ENCODE measurements around the gene BAZ2B. TPM values are rescaled to one million over a fixed set of nuclear protein-coding genes. Genes with fewer than 3 reads are reported as not detected.
"Not testable (repeated sequence)": the region's sequence is repeated elsewhere in the genome, so short reads cannot be mapped to it uniquely, and the experiment has no call there.

BAZ2B gene
- total RNA-seq, 1 experiment from 2014 or later: 43.4 TPM

DNA sequence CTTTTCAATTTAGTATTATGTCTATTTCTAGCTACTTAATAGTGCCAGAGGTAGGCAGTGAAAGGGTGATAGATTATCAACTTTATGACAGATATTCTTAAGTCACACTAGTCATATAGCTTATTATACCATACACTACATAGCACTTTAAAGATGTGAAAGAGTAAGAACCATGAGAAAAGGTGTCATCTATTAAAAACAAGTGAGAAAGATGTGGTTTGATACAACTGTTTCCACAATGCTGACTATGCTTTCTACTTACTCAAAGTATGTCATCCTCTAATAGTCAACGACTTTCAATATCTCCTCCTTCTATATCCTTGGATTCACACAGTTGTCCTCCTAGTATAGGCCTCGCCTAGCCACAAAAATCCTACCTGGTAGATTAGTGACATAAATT, 196.9 kb downstream of the BAZ2B start:
- DNase-seq (ENCODE audit: low spot score): no peak

DNA sequence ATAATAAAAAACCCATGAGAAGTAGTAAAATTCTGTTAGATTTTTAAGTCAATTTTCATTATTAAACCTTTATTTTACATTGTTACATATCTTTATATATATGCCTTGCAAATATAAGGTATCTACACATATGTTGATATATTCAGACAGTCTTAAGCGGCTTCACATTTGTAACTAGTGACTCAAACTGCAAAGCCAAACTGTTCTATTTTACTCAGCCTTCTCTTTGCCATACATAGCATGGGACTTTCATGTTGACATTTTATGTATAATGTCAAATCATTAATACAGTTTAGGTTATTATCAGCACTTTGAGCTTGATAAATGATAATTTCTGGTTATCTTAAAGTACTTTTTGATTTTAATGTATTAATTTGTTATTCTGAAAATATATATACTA, 204.9 kb downstream of the BAZ2B start:
- no peak for DNase-seq (ENCODE audit: low spot score)

DNA sequence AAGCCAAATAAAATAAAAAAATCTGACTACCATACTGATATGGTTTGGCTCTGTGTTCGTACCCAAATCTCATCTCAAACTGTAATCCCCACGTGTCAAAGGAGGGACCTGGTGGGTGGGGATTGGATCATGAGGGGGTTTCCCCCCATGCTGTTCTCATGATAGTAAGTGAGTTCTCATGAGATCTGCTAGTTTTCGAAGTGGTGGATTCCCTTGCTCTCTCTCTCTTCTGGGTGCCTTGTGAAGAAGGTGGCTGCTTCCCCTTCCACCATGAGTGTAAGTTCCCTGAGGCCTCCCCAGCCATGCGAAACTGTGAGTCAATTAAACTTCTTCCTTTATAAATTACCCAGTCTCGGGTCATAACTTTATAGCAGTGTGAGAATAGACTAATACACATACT, 206.1 kb downstream of the BAZ2B start:
- DNase-seq (ENCODE audit: low spot score): no peak

DNA sequence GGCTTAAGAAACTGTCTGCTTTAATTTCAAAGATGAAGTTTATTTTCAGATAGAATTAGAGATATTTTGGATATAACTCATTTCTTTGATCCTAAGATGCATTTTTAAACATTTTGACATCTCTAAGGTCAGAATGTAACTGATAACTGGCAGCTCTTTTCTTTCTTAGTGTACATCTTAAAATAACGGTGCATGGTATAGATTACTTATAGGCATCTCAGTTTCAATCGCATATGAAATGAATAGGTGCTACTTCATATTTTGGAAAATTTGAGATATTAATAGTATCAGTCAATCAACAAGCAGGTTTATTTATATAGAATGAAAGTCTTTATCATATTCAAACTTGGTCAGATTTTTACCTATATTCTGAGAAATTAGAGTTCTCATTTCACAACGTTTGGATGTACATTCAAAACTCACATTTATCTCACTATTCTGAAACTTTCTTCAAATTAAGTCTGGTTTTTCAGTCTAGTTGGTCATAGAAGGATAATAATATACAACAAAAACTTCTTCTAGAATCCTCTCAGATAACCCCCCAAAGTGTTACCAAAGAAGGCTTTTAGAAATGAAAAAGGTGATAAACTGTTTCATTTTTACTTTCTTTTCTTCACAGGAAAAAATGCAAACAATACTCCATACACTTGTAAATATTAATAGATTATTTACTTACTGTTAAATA, 207.1 kb downstream of the BAZ2B start:
- DNase-seq (ENCODE audit: low spot score): no peak

DNA sequence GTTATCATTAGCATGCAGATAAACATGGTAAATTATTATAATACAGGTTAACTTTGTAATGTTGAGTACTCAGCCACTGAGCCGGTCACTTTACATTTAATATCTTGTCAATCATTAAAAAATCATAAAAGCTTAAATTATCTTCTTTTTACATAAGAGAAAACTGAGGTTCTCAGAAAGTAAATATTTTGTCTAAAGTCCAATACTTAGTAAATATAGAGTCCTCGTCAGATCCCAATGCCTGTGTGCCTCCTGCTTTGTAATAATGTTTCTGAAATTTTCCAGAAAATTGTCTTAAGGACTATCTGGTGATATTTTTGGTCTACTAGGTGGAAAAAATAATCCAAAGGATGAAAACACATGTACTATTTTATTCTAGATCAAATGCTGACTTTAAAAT, 213.6 kb downstream of the BAZ2B start:
- DNase-seq (ENCODE audit: low spot score): no peak

DNA sequence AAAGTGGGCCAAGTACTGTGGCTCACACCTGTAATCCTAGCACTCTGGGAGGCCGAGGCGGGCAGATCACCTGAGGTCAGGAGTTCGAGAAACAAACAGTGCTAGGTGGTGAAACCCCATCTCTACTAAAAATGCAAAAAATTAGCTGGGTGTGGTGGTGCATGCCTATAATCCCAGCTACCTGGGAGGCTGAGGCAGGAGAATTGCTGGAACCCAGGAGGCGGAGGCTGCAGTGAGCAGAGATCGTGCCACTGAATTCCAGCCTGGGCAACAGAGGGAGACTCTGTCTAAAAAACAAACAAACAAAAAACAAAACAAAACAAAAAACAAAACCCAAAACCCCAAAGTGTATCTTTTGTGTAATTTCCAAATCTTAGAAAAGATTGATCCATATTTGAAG, 214.2 kb downstream of the BAZ2B start:
- DNase-seq (ENCODE audit: low spot score): not testable (repeated sequence)

DNA sequence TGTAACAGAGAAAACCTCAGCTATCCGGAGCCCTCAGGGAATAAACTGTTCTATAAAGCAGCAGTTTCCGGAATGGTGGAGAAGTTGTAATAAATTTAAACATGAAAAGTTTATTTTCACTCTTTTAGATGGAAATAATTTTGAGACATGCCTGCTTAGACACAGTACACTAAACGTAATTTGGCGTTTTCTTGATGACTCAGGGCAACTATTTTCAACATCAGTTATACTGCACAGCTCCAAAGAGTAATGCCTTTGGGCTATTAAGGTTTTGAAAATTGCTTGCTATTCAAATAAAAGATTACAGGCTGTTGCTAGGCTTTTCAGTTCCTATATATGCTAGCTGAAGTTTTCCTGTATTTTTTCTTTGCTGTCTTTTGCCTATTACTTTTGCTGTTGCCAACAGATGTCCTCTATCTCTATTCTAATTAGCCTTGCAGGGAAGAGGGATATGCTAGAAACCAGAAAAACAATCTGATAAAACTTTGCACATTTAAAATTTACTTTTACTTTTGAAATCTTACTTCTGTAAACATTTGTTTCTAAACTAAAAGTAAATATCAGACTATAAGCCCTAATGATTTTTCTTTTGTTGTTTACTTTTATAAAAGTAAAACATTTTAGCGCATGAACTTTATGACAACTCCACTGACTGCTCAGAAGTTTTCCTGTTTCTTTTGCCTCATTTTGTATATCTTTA, 216.5 kb downstream of the BAZ2B start:
- peak; percentile 23 for DNase-seq (ENCODE audit: low spot score)

DNA sequence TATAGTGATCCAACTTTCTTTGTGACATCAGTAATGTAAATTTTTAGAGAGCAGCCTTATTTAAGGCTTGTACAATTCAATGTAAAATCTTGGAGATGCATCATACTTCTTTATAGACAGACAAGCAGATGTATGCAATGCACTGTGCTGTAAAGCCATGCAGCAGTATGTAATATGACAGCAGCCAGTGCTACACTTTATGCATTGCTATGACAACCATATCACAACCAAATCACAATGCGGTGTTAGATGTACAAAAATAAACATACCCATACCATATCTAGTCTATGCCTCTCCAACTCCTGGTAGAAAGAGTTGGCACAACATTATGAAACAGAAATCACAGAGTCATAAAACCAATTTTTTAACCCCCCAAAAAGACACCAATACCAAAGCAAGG, 219.5 kb downstream of the BAZ2B start:
- DNase-seq (ENCODE audit: low spot score): no peak

DNA sequence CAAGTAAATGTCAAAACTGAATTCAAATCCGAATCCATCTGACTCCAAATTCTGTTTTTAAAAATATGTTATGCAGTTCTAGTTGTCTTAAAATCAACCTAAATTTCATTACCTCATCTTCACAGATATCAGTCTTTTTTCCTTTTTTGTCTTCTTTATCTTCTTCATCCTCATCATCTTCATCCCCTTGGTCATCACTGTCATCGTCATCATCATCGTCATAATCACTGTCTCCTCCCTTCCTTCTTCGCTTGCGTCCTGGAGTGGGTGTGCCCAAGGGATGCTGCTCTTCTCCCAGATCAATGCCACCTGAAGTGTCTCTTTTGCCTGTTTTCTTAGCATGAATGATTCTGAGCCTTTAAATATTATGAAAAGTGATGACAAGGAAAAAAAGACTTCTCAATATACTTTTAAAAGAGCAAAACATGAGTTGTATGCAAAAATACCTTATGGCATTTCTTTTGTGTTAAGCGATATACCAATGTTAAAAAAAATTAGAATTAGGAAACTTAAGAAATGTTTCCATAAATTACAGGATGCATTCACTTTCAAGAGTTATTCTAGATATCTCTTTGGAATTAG, 233.8 kb downstream of the BAZ2B start:
- no peak for DNase-seq (ENCODE audit: low spot score)

DNA sequence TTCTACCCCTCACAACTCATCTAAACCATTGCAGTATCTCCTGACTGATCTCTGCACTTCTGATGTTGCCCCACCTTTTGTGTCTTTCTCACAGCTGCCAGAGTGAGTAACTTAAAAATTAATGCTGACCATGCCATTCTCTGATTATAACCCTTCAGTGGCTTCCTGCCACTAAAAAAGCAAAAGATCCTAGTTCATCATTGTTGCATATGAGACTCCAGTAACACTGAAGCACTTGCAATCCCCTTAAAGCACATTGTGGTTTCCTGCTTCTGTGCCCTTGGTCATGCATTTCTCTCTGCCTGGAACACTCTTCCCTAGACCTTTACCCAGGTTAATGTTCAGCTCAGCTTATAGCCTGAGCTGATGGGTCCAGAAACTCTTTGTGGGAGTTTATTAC, 234.8 kb downstream of the BAZ2B start:
- DNase-seq (ENCODE audit: low spot score): no peak

DNA sequence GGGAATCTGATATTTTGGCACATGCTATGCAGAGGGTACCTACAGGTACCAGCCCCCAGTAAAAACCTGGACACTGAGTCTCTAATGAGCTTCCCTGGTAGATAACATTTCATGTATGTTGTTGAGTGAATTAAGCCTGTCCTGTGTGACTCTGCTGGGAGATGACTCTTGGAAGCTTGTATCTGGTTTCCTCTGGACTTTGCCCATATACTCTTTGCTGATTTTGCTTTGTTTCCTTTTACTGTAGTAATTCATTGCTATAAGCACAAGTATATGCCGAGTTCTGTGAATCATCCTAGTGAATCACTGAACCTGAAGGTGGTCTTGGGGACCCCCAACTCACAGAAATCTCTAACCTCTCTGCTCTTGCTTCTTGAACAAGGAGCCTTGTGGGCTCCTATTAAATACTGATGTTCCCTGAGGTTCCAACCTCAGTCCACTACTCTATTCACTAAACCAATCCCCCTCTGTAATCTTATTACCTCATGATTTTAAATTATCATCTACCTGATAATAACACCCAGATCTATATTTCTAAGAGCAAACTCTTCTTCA, 235.6 kb downstream of the BAZ2B start:
- DNase-seq (ENCODE audit: low spot score): no peak

DNA sequence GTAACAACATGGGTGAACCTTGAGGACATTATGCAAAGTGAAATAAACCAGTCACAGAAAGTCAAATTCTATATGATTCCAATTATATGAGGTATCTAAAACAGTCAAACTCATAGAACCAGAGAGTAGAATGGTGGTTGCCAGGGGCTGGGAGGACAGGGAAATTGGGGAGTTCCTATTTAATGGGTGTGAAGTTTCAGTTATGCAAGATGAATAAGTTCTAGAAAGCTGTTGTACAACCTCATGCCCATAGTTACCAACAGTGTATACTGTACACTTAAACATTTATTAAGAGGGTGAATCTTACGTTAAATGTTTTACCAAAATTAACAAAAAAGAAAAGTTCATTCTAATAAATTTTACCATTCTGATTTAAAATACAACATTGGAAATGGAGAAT, 237.2 kb downstream of the BAZ2B start:
- DNase-seq (ENCODE audit: low spot score): no peak

DNA sequence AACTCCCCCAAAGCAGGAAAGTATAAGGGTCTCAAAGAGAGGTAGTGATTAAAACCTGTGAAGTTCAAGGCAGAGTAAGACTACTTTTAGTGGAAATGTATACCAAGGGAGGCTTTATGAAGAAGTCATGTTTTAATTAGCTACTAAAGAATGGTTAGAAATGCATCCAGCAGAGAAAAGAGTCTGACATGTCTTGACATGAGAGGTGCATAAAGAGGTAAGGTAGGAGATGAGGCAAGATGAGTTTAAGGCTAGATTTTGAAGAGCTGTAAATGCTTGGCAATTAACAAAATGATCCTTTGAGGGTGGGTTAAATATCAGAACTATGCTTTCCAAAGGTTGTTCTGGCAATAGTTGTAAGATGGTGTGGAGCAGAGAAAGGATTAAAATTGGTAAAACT, 241.1 kb downstream of the BAZ2B start:
- DNase-seq (ENCODE audit: low spot score): no peak

DNA sequence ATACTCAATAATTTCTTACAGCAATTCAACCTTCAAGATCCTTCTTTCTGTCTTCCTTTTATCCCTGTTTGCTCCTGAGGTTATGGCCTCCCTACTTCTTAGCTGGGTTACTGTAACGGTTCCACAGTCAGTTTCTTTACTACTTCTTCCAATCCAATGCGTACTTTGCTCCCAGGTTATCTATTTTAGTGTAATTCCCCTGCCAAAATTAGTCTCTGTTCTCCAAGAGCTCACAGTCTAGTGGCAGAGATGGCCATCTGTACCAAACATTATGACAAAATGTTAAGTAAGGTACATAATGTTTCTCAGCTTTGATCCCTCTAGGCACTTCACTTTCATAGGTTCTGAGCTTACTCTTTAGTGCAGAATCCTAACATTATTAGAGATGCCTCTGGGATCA, 244.8 kb downstream of the BAZ2B start:
- DNase-seq (ENCODE audit: low spot score): no peak

DNA sequence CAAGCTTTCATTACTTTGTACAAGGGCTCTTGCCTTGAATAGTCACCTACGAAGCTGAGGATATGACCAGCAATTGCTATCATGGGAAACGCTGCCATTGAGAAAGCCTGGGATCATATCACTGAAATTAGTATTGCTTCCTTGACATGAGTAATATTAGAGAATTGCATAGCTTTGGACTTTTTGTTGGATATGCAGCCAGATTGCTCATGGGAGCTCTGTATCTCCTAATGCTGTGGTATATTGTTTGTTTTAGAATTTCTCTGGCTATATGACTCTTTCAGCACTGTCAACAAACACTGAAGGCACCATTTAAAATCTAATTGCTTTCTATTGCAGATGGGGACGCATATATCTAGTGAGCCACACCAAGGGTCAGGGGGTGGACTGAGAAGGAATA, 249.8 kb downstream of the BAZ2B start:
- no peak for DNase-seq (ENCODE audit: low spot score)

DNA sequence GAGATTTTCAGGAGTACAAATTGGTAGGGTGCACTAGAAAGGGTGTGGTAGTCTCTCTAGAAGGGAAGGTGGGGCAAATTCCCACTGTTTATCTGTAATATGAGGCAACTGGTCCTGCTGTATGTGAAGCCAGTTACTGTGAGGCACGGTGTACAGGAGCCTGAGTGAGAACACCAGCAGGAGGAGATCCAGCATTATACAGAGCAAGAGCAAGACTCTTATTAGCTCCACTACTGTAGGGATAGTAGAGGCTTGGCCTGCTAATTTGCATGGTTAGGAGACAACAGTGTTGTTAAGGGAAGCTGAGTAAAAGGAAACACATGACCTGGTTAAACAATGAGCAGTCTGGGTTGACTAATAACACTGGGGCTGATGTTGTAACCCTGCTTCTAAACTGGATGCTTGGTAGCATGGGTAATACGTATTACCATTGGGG, 253.5 kb downstream of the BAZ2B start:
- no peak for DNase-seq (ENCODE audit: low spot score)

DNA sequence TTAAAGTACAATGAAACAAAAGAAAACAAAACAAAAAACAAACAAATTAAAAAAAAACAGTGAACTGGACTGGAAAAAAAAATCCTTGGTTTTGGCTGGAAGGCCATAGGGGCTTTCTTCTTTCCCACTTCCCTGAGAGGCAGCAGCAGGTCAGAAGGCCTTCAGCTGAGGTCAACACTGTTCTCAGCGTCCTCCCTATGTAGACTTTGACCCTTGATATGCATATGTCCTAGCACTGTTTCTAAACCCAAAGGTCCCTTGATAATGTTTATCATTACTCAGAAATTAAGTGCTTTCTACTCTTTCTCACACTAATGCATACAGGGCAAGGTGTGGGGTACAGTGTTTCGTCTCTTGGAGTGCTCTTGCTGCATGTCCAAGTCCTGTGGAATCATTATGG, 254.3 kb downstream of the BAZ2B start:
- no peak for DNase-seq (ENCODE audit: low spot score)

DNA sequence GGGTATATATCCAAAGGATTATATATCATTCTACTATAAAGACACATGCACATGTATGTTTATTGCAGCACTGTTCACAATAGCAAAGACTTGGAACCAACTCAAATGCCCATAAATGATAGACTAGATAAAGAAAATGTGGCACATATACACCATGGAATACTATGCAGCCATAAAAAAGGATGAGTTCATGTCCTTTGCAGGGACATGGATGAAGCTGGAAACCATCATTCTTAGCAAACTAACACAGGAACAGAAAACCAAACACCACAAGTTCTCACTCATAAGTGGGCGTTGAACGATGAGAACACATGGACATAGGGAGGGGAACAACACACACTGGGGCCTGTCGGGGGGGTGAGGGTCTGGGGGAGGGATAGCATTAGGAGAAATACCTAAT, 254.7 kb downstream of the BAZ2B start:
- not testable (repeated sequence) for DNase-seq (ENCODE audit: low spot score)

DNA sequence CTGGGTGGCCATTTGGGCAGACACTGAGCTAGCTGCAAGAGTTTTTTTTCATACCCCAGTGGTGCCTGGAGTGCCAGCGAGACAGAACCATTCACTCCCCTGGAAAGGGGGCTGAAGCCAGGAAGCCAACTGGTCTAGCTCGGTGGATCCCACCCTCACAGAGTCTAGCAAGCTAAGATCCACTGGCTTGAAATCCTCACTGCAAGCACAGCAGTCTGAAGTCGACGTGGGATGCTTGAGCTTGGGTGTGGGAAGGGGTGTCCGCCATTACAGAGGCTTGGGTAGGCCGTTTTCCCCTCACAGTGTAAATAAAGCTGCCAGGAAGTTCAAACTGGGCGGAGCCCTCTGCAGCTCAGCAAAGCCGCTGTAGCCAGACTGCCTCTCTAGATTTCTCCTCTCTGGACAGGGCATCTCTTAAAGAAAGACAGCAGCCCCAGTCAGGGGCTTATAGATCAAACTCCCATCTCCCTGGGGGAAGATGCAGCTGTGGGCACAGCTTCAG, 260.2 kb downstream of the BAZ2B start:
- no peak for DNase-seq (ENCODE audit: low spot score)

DNA sequence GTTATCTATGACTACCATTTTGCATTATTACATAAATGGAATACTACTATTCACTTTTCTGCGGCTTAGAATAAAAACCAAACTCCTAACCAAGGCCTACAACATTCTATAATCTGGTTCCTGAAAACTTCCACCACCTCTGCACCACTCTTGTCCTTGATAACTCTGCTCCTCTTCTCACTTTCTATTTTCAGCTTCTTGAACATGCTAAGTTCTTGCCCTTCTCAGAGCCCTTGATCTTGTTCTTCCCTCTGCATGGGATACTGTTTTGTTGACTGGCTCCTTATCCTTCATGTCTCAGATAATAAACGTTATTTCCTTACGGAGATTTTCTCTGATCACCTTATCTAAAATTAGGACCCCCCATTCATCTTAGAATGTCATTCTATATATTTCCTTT, 264.4 kb downstream of the BAZ2B start:
- DNase-seq (ENCODE audit: low spot score): no peak

DNA sequence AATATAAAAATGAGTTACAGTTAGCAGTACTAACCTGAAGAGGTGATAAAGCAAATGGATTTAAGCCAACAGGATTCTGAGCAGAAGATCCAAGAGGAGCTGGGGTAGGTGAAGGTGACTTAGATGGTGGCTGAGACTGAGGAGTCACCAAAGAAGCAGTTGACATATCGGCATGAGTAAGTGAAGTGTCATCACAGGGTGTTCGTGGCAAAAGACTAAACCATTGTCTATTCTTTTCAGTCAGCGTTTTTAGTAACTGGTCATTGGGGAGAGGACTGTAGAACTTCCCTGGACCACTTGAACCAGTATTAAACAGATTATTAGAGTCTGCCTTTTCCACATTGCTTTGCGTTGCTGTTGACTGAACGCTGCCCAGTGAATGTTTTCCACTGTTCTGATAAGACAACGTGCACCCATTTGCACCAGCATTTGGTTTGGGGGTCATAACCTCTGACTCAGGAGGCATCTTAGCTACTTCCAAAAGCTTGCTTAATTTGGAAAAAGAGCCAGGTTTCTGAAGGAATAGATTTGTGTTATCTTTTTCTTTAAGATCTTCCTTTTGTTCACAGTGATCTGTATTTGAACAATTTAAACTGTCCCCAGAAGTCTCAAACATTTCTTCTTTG, 266.6 kb downstream of the BAZ2B start:
- peak; percentile 4 for DNase-seq (ENCODE audit: low spot score)

DNA sequence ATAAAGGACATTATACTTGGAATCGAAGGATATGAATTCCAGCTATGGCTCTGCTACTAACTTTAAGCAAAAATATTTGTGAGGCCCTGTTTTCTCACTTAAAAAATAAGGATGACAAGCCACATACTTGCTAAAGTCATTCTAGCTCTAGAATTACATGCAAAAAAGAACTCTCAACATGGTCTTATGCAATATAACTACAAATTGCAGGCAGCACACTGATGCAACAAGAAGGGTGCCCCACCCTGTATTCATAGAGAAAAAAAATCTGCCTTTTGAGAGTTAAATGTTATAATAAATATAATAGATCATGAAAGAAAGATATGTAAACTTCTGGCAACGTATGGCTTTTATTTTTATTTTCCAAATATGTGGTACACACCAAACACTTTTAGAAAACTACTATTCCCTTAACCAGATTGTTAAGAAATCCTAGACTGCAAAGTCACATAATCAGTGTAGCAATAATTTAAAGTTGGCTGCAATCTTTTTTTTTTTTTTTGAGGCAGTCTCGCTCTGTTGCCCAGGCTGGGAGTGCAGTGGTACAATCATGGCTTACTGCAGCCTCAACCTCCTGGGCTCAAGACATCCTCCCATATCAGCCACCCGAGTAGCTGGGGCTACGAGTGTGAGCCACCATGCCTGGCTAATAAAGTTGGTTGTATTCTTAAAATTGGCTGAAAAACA, 289.6 kb downstream of the BAZ2B start:
- DNase-seq (ENCODE audit: low spot score): no peak
